HG02884 (cell line): ENCODE measurements around the gene ARGFX.
"Not testable (repeated sequence)": the region's sequence is repeated elsewhere in the genome, so short reads cannot be mapped to it uniquely, and the experiment has no call there.

ENCODE experiments used
- ATAC-seq: cut with Tn5 transposase; IDR thresholded peaks from one replicate; pipeline ENCODE4 v1.9.1; 2021; ENCODE audit warnings: mild to moderate bottlenecking, moderate library complexity; ENCODE audit not compliant: unreplicated experiment

Gene ARGFX

GRCh38 chr3:121598564-121598963 is 30.8 kb downstream of the ARGFX start:
- ATAC-seq = no peak

GRCh38 chr3:121599900-121600299 is 32.2 kb downstream of the ARGFX start:
- not testable (repeated sequence) for ATAC-seq

GRCh38 chr3:121601212-121601812 is 33.6 kb downstream of the ARGFX start:
- no peak for ATAC-seq

- ATAC-seq = no peak
Measured at GRCh38 chr3:121604759-121605158, 37.0 kb downstream of the ARGFX start.

GRCh38 chr3:121606106-121606505 is 38.4 kb downstream of the ARGFX start:
- ATAC-seq = no peak
